Measurements from ENCODE around the gene FERMT2. TPM values are rescaled to one million over a fixed set of nuclear protein-coding genes. Genes with fewer than 3 reads are reported as not detected.

FERMT2 gene
- polyA plus RNA-seq, 2 of the 4 experiments (the other 2 are of a cell fraction): 42.9 to 102 TPM

- H3K4me3 ChIP-seq: no peak overlapping the region
- H3K9me3 ChIP-seq: no peaks in the 10 kb centered on the region
- 92% methylated on average over 1 of the region's 1 CpG for WGBS (ENCODE audit: missing lambda C conversion rate)
- FAIRE-seq: no peak
- TF ChIP-seq ZSCAN20 (CRISPR knock-in tag; IDR thresholded peaks at IDR 0.05): no peak
- TF ChIP-seq MAX (IDR thresholded peaks at IDR 0.05): no peak
- TF ChIP-seq CBX8 (IDR thresholded peaks at IDR 0.05): no peak
- TF ChIP-seq, protein P1, sequence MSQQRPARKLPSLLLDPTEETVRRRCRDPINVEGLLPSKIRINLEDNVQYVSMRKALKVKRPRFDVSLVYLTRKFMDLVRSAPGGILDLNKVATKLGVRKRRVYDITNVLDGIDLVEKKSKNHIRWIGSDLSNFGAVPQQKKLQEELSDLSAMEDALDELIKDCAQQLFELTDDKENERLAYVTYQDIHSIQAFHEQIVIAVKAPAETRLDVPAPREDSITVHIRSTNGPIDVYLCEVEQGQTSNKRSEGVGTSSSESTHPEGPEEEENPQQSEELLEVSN (IDR thresholded peaks at IDR 0.05; ENCODE audit: borderline replicate concordance, low read depth): no peak
- no peak for TF ChIP-seq MAZ (IDR thresholded peaks at IDR 0.05; ENCODE audit: borderline replicate concordance, low read depth, low read length)
- TF ChIP-seq POLR2A (IDR thresholded peaks at IDR 0.05; ENCODE audit: low read length): no peak
- TF ChIP-seq FOSB (CRISPR knock-in tag; IDR thresholded peaks at IDR 0.05): no peak
- TF ChIP-seq, protein P2, sequence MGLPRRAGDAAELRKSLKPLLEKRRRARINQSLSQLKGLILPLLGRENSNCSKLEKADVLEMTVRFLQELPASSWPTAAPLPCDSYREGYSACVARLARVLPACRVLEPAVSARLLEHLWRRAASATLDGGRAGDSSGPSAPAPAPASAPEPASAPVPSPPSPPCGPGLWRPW (IDR thresholded peaks at IDR 0.05): no peak
- TF ChIP-seq, protein P3, sequence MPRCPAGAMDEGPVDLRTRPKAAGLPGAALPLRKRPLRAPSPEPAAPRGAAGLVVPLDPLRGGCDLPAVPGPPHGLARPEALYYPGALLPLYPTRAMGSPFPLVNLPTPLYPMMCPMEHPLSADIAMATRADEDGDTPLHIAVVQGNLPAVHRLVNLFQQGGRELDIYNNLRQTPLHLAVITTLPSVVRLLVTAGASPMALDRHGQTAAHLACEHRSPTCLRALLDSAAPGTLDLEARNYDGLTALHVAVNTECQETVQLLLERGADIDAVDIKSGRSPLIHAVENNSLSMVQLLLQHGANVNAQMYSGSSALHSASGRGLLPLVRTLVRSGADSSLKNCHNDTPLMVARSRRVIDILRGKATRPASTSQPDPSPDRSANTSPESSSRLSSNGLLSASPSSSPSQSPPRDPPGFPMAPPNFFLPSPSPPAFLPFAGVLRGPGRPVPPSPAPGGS (IDR thresholded peaks at IDR 0.05): no peak
- no peak for TF ChIP-seq HOXB13 (CRISPR knock-in tag; IDR thresholded peaks at IDR 0.05; ENCODE audit: low read depth)
- TF ChIP-seq RAD21 (conservative IDR thresholded peaks at IDR 0.05 in 1 of 2, IDR thresholded peaks at IDR 0.05 in 1 of 2): no peak
- no peak for TF ChIP-seq ZC3H11A (IDR thresholded peaks at IDR 0.05)
- TF ChIP-seq EHF (CRISPR knock-in tag; IDR thresholded peaks at IDR 0.05): no peak
- TF ChIP-seq ATOH8 (CRISPR knock-in tag; IDR thresholded peaks at IDR 0.05; ENCODE audit: low read depth): no peak
- no peak for TF ChIP-seq CHD2 (IDR thresholded peaks at IDR 0.05; ENCODE audit: low read length, partially characterized antibody)
- TF ChIP-seq JUN (IDR thresholded peaks at IDR 0.05): no peak
- CTCF ChIA-PET: interaction anchor here (1.1 kb wide), 1 partner anchor 21 kb away, joined by 3 read pairs; no protein-coding TSS in a partner anchor
- ATAC-seq: no peak
- peaks cover 25% of the 10 kb centered on the region; the same call in 2 of the 3 replicates for H3K4me1 ChIP-seq
- POLR2A ChIA-PET: no interaction called here
- H3K4me2 ChIP-seq: no peak overlapping the region; the same call in 2 of the 3 replicates
- H3K27ac ChIP-seq: 0 out of 6 replicates have a peak overlapping the region, but pooled peaks of 1 of the 2 experiments have one; percentile 2
- no peak for DNase-seq (ENCODE audit: low read depth in 1 of 2, low spot score in 1 of 2)
Measured at GRCh38 chr14:52874389-52874788, 76.5 kb downstream of the FERMT2 start.

- ATAC-seq: no peak
- TF ChIP-seq, protein P3 (IDR thresholded peaks at IDR 0.05): no peak
- TF ChIP-seq CEBPB (IDR thresholded peaks at IDR 0.05) (peak; percentile 78 to 93), RCOR1 (IDR thresholded peaks at IDR 0.05; ENCODE audit: low read depth, low read length) (no peak), EHMT2 (IDR thresholded peaks at IDR 0.05; ENCODE audit: low read depth) (no peak), HOXB5 (CRISPR knock-in tag; IDR thresholded peaks at IDR 0.05) (no peak), RAD21 (conservative IDR thresholded peaks at IDR 0.05 in 1 of 2, IDR thresholded peaks at IDR 0.05 in 1 of 2) (no peak), ZC3H11A (IDR thresholded peaks at IDR 0.05) (no peak), HEYL (CRISPR knock-in tag; IDR thresholded peaks at IDR 0.05) (no peak), MAZ (IDR thresholded peaks at IDR 0.05; ENCODE audit: borderline replicate concordance, low read depth, low read length) (no peak)
- TF ChIP-seq, protein P2 (IDR thresholded peaks at IDR 0.05): peak; percentile 82; the same call in 1 of the 2 replicates
- no peak for DNase-seq (ENCODE audit: low read depth in 1 of 2, low spot score in 1 of 2)
- Histone ChIP-seq H3K4me2 (peak overlapping the region; percentile 8; the same call in 2 of the 3 replicates), H3K27ac (peak overlapping the region; percentile 34 to 69; a peak in 5 of 6 replicates), H3K4me3 (no peak overlapping the region), H3K9me3 (no peaks in the 10 kb centered on the region), H3K4me1 (peaks cover 24% of the 10 kb centered on the region; the same call in 2 of the 3 replicates)
- POLR2A ChIA-PET: no interaction called here
- CTCF ChIA-PET: interaction anchor here (1.1 kb wide), 1 partner anchor 20 kb away, joined by 3 read pairs; no protein-coding TSS in a partner anchor
- 79% methylated on average over 7 of the region's 7 CpGs for WGBS (ENCODE audit: missing lambda C conversion rate)
- no peak for FAIRE-seq
Measured at GRCh38 chr14:52873694-52874093, 77.2 kb downstream of the FERMT2 start.
